Measurements from ENCODE around the gene ICE1.
"Not testable (repeated sequence)": the region's sequence is repeated elsewhere in the genome, so short reads cannot be mapped to it uniquely, and the experiment has no call there.

Gene ICE1

DNA sequence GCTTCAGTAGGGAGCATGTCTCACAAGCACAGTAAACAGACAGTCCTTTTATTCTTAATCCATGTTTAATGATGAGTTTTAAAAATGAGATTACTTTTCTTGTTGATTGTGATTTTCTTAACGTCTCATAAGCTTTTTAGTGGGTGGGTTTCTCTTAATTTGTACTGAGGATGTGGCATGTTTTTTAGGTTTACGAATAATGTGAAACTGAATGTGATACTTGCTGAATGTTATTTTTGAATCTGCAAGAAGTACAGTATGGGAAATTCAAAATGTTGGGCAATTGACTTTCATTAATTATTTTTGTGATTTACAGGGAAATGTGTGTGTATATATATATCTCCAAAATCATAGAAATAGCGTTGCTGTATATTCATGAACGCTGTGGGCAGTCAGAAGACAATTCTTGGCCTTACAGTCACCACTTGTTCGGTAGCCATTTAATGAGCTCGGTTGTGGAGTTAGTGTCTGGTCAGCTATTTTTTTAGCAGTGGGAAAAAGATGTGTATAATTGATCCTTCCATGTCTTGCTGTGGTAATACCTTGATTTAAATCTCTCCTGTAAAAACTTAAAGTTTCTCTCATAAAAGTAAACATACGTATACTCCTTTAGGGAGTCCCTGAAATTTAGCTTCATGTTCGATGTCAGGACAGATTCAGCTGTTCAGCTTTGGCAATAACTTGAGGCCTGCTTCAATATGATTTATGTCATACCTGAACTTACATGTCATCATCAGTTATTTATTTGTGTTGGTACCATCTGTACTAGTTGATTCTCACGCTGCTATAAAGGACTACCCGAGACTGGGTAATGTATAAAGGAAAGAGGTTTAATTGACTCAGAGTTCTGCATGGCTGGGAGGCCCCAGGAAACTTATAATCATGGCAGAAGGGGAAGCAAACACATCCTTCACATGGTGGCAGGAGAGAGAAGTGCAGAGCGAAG lies 15.0 kb downstream of the ICE1 start:
- no peak for DNase-seq (ENCODE audit: low read depth in 2 of 2)

DNA sequence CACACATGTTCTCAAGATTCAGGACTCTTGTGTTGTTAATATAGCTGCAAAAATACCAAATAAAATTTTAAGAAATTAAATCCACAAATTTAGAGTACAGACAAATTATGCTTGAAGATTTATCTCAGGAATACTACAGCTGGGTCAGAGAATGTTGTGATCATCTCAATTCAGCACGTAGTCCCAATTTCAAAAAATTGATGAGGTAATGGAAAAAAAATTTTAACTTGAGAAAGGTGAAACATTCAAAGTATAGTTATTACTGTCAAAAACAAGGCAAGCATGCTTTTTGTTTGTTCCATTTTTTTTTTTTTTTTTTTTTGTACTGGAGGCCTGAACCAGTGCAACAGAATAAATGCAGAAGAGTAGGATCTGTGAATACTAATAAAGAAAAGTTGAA lies 29.4 kb downstream of the ICE1 start:
- DNase-seq (ENCODE audit: low read depth in 2 of 2) = no peak

DNA sequence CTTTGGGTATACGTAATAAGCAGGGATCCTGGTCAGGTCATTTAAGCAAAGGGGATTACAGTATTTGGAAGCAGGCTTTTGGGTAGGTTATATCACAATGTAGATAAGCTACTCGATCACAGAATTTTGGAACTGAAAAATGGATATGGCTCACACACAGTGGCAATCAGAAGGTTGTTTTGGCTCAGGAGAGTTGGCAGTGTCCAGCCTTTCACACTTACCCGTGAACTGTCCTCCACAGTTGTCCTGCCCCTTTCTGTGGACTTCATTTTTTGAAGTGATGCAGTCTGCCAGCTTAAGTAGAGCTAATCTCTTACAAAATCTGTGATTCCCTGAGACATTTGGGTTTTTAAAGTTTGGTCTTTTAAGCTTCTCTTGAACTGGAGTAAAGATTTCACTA lies 30.7 kb downstream of the ICE1 start:
- DNase-seq (ENCODE audit: low read depth in 2 of 2) = no peak

DNA sequence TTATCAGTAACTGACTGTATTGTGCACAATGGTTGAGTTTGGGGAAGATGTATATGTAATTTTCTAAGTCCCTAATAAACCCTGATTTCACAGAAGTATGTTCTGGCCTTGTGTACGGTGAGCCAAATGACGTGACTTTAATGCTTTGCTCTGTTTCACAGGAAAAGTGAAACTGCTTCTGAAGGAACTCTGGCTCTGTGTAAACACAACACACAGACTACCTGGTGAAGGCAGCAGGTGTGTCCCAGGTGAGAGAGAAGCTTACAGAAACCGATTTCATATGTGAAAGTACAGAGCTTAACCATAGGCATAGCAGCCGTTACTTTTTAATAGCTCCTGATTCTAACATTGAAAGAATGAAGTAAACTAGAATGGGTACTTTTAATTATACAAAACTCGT lies 31.9 kb downstream of the ICE1 start:
- DNase-seq (ENCODE audit: low read depth in 2 of 2) = no peak

DNA sequence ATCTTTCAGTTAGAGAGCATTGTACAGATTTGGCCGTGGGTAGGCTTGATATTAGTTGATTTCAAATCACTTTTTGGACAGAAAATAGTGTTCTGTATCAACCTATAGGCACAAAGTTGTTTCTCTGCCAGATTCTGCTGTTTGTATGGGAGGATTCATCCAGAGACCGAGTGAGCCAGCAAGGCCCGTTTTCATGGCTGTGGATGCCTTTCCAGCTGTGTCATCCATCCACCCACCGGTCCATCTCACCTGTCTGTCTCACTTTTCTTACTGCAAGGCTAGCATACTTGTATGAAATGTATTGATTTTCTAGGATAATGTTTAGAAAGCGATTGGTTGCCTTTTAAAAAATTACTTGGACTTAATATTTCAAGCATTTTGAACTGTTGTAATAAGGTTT lies 34.4 kb downstream of the ICE1 start:
- no peak for DNase-seq (ENCODE audit: low read depth in 2 of 2)

DNA sequence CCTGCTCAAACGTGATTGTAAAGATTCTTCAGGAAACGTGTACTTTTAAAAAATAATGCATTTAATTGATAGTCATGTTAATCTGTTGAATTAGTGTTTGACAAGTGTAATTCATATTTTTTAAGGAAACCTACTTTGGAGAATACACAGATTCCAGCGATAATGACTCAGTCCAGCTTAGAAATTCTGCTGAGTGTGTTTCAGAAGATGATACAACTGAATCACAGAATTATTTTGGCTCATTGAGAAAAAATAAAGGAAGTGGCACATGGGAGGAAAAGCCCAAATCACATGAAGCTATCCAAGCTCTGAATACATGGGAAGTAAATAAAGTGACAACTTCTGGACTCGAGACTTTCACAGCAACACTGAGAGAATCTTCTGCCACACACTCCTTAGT lies 37.8 kb downstream of the ICE1 start:
- no peak for DNase-seq (ENCODE audit: low read depth in 2 of 2)

DNA sequence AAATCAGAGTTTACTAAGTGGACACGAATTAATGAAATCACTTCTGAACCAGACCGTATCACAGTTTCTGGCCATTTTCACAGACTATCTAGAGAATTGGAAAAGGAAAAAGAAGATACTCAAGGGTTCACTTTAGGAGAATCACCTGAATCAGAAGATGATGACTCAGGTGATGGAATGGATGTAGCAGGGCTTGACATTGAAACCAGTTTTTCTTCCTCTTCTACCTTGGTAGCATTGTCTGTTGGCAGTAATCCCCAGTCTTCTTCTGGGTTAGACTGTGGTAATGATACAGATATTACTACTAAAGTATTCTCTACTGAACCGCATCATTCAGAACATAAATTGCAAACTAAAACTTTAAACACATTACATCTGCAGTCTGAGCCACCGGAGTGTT lies 38.5 kb downstream of the ICE1 start:
- DNase-seq (ENCODE audit: low read depth in 2 of 2) = no peak

DNA sequence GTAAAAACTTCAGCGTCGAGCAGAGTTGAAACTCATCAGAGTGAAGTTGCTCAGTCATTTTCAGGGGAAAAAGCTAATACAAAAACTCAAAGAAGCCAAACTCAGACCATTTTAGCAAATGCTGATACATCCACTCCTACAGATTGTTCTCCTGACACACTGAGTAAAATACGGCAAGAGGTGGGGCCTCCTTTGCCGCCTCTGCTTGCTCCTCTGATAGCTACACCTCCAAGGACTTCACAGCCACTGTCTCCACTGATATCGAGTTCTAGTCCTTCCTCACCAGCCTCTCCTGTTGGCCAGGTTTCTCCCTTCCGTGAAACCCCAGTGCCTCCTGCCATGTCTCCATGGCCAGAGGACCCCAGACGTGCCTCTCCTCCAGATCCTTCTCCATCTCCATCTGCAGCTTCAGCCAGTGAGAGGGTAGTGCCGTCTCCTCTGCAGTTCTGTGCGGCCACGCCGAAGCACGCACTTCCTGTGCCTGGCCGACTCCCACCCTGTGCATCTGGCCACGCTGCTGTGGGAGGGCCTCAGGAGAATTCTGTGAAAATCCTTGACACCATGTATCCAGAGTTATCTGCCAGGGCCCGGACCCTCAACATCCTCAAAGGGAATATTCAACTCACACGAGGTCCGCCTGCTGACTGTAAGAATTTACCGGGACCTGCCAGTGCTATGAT lies 41.7 kb downstream of the ICE1 start:
- no peak for DNase-seq (ENCODE audit: low read depth in 2 of 2)

DNA sequence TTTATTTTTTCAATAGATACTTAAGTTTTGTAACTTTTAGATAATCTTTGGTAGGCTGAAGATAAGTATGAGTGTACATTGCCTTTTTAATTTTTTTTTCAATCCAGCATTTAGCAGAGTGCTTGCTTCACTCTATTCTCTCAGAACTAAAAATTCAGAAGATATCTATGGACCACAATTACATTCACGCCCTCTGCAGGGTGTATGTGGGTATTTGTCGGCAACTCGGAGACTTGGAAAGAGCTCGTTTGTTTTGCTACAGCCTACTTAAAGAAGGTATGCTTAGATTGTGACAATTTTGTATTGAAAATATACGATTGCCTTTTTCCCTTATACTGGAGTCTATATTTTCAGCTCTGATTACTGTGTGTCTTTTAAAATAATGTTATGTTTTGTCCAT lies 43.8 kb downstream of the ICE1 start:
- DNase-seq (ENCODE audit: low read depth in 2 of 2) = no peak

DNA sequence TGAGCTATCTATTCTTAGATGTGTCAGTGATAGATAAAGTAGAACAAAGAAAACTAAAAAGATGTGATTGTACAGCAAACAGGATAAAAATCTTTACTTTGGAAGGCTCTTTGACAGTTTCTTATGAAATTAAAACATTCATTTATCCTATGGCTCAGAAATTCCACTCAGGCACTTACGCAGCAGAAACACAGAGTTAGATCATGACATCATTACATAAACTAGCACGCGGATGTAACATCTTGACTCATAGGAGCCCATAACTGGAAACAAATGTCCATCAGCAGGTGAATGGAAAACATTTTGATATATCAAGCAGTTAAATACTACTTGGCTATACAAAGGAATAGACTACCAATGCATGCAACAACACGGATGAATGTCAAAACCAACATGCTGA lies 45.3 kb downstream of the ICE1 start:
- DNase-seq (ENCODE audit: low read depth in 2 of 2) = no peak

DNA sequence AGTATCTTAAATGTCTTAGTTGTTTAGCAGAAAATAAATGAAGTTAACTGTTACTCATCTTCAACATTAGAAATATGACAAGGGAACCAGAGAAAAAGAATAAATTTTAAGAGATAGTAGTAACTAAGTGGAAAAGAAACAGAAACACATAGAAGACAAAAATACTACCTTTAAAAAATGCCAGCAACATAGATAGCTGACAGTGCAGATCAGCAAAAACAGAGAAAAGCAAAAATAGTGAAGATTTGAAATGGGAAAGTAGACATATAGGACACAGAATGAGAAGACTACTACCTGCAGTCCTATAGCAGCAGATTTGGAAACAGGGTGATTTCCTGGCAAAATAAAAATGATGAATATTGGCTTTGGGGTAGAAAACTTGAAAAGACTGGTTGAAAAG lies 48.5 kb downstream of the ICE1 start:
- no peak for DNase-seq (ENCODE audit: low read depth in 2 of 2)

DNA sequence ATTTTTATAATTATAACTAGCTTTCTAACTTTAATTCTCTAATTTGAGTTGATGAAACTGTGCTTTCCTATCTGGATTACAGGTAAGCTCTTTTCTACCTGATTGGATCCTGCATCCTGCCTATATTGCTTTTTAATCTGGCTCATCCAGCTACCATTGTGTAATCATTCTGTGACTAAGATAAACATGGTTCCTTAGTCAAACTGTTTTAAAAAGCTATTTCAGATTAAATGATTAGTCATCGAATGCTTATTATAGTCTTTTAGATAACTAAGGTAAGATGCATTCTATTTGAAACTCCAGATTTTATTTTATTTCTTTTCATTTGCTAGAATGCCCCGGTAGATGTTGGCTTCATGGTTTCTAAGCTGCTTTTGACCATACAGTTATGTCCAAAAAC lies 50.7 kb downstream of the ICE1 start:
- no peak for DNase-seq (ENCODE audit: low read depth in 2 of 2)

DNA sequence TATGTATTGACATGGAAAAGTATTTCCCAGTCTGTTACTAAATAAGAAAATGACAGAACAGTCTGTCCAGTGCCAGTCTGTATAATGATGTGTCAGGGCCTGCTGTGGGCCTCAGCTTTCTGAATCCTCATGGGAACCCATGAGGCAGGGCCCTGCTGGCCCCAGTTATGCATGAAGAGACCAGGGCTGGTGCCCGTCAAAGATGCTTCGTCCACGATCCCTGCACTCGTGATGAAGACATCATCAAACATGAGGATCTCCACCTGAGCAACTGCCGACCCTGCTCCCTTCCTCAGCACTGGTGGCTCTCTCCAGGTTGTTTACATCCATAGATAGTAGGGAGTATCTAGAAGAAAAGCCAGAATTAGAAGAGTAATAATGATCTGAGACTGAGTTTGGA lies 52.5 kb downstream of the ICE1 start:
- DNase-seq (ENCODE audit: low read depth in 2 of 2) = no peak

DNA sequence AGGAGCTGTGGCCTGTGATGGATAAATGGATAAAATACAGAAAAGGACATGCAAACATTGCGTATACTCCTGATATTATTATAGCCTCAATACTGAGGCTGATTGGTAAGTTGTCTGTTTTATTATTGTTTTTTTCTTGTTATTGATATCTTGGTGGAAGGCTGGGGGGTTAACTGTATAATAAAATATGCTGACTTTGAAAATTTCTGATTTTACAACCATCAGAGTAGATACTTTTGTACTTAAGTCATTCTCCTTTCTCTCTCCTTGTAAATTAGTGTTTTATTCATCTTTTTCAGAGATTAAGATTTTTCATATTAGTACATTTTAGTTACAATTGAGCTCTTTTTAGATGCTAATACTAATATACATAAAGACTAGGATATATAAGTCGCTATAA lies 53.5 kb downstream of the ICE1 start:
- no peak for DNase-seq (ENCODE audit: low read depth in 2 of 2)

DNA sequence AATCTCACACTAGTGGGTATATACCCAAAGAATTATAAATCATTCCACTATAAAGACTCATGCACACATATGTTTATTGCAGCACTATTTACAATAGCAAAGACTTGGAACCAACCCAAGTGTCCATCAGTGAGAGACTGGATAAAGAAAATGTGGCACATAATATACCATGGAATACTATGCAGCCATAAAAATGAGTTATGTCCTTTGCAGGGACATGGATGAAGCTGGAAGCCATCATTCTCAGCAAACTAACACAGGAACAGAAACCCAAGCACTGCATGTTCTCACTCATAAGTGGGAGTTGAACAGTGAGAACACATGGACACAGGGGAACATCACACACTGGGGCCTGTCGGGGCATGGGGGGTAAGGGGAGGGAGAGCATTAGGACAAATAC lies 57.1 kb downstream of the ICE1 start:
- DNase-seq (ENCODE audit: low read depth in 2 of 2) = not testable (repeated sequence)

DNA sequence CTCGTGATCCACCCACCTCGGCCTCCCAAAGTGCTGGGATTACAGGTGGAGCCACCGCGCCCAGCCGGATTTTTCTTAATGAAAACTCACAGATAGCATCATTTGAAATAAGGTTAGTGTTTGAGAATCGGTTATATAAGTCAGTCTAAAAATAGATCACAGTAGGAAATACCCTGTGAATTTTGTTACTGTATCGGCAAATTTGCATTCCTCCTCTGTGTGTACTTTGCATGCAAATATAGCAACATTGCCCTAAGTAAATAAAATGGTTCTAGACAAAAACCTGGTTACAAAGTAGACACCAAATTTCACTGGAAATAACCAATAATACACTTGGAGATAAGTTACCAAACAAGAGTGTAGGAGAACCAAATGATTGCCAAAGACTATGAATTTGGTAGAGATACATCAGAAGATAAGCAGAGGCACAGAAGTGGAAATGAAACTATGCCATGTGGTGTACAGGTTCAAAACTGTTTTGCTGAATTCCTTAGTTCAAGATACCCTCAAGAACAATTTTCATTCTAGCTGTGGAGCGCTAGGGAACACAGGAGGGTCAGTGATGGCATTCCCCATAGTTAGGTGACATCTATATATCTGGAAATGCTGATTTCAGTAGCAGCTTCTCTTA lies 58.1 kb downstream of the ICE1 start:
- DNase-seq (ENCODE audit: low read depth in 2 of 2) = no peak

DNA sequence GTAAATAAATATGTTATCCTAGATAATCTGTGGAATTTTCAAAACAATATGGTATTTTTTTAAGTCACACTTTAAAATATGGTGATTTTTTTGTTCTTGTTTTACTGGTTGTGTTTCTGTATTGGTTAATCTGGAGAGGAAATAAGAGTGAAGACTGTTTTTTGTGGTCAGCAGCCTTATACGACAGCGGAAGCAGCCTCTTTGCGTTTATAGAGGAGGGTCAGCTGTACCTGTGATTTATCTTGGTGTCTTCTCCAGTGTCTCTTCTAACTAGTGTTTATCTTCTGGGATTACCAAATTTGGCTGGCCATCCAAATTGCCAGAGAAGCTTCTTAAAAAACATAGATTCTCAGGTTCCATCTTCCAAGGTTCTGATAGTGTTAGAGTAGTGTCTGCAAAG lies 58.7 kb downstream of the ICE1 start:
- no peak for DNase-seq (ENCODE audit: low read depth in 2 of 2)

DNA sequence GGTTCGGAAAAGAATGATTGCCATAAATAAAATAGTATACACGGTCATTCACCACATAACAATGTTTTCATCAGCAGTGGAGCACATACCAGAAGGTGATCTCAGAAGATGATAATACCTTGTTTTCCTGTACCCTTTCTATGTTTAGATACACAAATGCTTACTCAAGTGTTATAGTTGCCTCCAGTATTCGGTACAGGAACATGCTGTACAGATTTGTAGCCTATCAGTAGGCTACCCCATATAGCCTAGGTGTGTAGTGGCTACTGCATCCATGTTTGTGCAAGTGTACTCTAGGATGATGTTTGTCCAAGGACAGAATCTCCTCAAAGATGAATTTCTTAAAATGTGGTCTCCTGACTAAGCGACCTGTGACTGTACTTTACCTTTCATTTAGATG lies 59.2 kb downstream of the ICE1 start:
- DNase-seq (ENCODE audit: low read depth in 2 of 2) = no peak

DNA sequence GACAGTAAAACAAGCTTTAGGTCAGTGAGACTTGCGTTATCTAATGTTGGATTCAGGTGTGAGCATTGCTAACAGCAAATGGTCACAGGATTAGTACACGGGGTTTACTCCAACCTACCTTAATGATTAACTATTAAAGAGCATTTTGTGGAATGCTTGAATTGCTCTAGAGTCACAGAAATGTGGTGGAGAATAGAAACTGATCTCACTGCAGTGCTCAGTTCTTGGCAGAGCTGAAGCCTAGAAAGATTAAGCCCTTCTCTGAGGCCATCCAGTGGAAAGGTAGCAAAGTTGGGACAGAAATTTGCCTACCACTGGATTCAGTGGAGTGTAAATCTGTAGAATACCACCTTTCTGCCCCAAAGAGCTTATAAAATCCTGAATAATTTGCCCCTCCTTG lies 60.9 kb downstream of the ICE1 start:
- DNase-seq (ENCODE audit: low read depth in 2 of 2) = no peak

DNA sequence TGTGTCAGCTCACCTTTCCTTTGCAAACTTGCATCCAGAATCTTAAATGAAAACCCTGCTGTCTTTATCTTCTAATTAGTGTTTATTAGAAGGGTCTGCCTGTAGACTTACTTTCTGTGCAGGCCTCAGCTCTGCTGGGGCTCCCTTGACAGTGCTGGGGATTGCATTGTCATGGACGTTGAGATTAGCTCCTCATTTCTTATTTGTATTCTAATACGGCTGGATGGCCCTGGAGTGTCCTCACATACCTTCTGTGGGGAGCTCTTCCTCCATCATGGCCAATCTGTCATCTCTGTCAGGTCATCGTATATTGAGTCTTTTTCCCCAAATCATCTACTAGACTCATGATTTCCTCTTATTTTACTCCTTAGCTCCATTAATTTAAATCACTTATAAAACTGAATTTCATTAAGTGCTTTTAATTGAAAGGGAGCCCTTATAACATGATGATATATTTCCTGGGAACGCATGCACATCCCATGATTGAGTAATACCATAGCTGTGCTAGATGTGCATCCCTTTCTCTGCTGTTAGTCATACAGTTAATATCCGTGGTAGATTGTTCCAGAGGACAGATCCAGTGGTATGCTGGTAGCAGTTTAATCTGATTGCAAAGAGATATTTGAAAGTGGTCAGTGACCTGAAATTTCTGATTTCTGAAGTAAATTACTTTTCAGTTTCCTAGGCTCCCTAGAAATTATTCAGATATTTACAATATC lies 61.6 kb downstream of the ICE1 start:
- no peak for DNase-seq (ENCODE audit: low read depth in 2 of 2)

DNA sequence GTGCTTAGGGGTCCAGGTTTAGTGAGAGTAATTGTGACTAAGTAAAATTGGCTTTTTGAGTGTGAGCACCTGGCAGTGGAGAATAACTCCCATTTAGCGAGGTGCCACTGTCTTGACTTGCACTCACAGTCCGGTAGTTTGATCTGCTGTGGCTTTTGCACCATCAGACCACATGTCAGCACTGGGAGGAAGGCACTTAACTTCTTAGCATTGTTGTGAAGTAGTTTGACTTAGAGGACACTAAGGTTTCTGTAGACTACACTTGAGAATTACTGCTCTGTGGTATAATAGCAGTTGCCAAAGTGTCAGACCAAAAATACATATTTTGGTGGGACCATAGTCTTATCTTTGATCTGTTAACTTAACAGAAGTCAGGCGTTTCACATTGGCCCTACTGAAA lies 63.6 kb downstream of the ICE1 start:
- DNase-seq (ENCODE audit: low read depth in 2 of 2) = no peak

All from stimulated activated CD4-positive, alpha-beta T cell treated with anti-CD3 and anti-CD28 coated beads, Interleukin-4, amount 100 ng/mL, for 48 hours (primary cell).